H1 (cell line): ENCODE data around the gene MCM3AP. TPM values are rescaled to one million over a fixed set of nuclear protein-coding genes. Genes with fewer than 3 reads are reported as not detected.

Experiments
- HDAC2 ChIP-seq, 2 experiments: fragments of 300-600 bp in 1 of 2; sonication (generic) in 1 of 2; IDR thresholded peaks; 2 replicates each; pipeline ENCODE4 v1.6.1; 2011 to 2012; ENCODE audit warnings: low read depth in 2 of 2, low read length in 2 of 2, mild to moderate bottlenecking in 2 of 2, moderate library complexity in 2 of 2, borderline replicate concordance in 1 of 2, inconsistent platforms in 1 of 2
- polyA plus RNA-seq, 7 experiments: library from polyadenylated mRNA; depleted of rRNA in 3 of 7; stranded (reverse) in 5 of 7; unstranded in 2 of 7; fragments of >200 nt in 5 of 7; fragments of 200-250 nt in 2 of 7; gene quantifications; 1 replicate in 5 of 7; 2 replicates in 1 of 7; 4 replicates in 1 of 7; pipeline versions ENCODE4 v1.2.1 to v1.2.3, GENCODE V29; 2011 to 2013; ENCODE audit warnings: missing spikeins in 2 of 7, mixed read lengths in 2 of 7
- total RNA-seq: library from RNA; stranded (reverse); fragmentation: NEBNext Ultra II Directional; extraction: Animal tissue kit (Norgen Biotek cat#: 25700); gene quantifications from 2 replicates; pipeline ENCODE4 v1.2.1, GENCODE V29; 2021

Gene MCM3AP
- total and polyA plus RNA-seq, 2 of the 8 experiments (the other 6 are each of a cell fraction or from before 2014, with no cell fraction given): 37.2 to 119 TPM

- no peak for TF ChIP-seq HDAC2 (IDR thresholded peaks at IDR 0.05; ENCODE audit: borderline replicate concordance in 1 of 2, low read depth in 2 of 2, low read length in 2 of 2)
Observed at GRCh38 chr21:46255166-46255565, 30.2 kb downstream of the MCM3AP start (continued).
